Esophagus squamous epithelium (tissue), 4 donors: ENCODE results near the gene COL1A1.

Experiments used
- CTCF ChIP-seq, 6 experiments: fragments of 450-650 bp in 4 of 6; fragments of 200-600 bp in 2 of 6; sonication (generic) in 2 of 6; IDR thresholded peaks; one replicate each; pipeline ENCODE4 v1.5.1; 2016 to 2019; ENCODE audit warnings: antibody characterized with exemption in 6 of 6, mild to moderate bottlenecking in 4 of 6, moderate library complexity in 4 of 6
- POLR2A ChIP-seq, 4 donors: fragments of 450-650 bp; IDR thresholded peaks; one replicate each; pipeline ENCODE4 v1.6.1; 2017; ENCODE audit warnings: antibody characterized with exemption in 4 of 4, mild to moderate bottlenecking in 4 of 4, moderate library complexity in 3 of 4

- TF ChIP-seq CTCF (IDR thresholded peaks at IDR 0.05) (no peak), POLR2A (IDR thresholded peaks at IDR 0.05) (no peak)
Observed at GRCh38 chr17:50210240-50211225, 9.1 kb upstream of the COL1A1 start.
